Measurements from ENCODE around the gene PTBP3. TPM values are rescaled to one million over a fixed set of nuclear protein-coding genes. Genes with fewer than 3 reads are reported as not detected.

Gene PTBP3, protein sequence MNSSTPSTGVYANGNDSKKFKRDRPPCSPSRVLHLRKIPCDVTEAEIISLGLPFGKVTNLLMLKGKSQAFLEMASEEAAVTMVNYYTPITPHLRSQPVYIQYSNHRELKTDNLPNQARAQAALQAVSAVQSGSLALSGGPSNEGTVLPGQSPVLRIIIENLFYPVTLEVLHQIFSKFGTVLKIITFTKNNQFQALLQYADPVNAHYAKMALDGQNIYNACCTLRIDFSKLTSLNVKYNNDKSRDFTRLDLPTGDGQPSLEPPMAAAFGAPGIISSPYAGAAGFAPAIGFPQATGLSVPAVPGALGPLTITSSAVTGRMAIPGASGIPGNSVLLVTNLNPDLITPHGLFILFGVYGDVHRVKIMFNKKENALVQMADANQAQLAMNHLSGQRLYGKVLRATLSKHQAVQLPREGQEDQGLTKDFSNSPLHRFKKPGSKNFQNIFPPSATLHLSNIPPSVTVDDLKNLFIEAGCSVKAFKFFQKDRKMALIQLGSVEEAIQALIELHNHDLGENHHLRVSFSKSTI
- total RNA-seq (2014; rRNA removed) = 23.2 and 25.0 TPM in 2 replicates
- percentile 89 among the genes with signal in this experiment for Bru-seq, nascent RNA
- percentile 89 among the genes with signal in this experiment for BruChase-seq, experiment 1, labeled RNA remaining after a 6-hour chase
- percentile 85 among the genes with signal in this experiment for BruChase-seq, experiment 2, labeled RNA remaining after a 2-hour chase
- long read RNA-seq, partial matches to known transcripts = 1 of 24 reads
- long read RNA-seq, other reads (novel, unspliced or antisense) = 22 of 24 reads

DNA sequence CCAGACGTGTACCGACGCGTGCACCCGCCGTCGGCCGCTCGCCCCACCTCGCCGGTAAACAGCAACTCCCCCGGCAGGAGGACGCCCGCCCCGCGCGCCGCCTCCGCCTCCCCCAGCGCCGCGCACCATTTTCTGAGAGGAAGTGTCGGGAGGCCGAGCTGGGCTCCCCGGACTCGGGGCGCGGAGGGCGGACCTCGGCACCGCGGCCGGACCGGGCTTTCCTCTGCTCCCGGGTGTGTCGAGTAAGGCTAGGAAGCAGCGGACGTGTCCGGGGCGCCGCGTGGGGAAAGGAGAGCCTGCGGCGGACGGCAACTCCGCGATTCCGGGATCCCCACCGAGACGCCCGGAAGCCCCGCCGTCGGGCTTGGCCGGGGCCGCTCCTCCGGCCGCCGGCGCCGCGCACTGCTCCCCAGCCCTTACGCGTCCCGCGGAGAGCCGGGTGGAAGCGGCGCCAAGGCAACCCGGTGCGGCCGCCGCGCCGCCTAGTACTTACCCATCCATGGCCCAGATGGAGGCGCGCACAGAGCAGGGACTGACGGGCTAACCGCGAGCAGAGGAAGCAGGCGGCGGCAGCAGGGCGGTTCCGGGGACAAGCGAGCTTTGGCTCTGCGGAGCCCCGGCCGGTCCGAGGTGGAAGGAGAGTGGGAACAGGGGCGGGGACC lies at the start of gene PTBP3:
Gene PTBP3, minus strand, starts transcription at position 643 of the 662 bp plus-strand sequence. CDS start 35,754 bp downstream, outside the sequence.
- peaks cover 50% of the 10 kb centered on the region for H3K79me2 ChIP-seq (ENCODE audit: low read length)
- intact Hi-C loops (cut with micrococcal nuclease) = loop anchor here (2.0 kb wide), 2 partner anchors 84 to 166 kb away; no protein-coding TSS in a partner anchor

DNA sequence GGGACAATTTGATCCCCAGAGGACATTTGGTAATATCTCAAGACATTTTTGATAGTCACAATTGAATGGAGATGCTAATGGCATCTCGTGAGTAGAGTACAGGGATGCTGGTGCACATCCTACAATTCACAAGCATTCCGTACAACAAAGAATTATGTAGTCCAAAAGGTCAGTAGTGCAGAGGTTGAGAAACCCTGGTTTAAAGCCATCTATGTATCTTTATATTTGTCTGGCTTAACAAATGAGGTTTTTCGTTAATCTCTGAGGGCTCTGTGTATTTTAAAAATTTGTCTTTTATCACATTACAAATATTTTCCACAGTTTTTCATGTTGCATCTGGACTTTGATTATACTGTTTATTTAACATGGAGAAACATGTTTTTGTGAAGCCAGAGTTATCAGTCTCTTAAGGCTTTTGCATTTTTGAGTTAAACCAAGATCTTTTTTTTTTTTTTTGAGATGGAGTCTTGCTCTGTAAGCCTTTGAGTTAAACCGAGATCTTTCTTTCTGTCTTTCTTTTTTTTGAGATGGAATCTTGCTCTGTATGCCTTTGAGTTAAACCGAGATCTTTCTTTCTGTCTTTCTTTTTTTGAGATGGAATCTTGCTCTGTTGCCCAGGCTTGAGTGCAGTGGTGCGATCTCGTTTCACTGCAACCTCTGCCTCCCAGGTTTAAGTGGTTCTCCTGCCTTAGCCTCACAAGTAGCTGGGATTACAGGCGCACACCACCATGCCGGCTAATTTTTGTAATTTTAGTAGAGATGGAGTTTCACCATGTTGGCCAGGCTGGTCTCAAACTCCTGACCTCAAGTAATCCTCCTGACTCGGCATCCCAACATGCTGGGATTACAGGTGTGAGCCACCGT lies 49.3 kb upstream of the PTBP3 start:
- Histone ChIP-seq H3K79me2 (ENCODE audit: low read length) (peaks cover 66% of the 10 kb centered on the region), H3K27ac (ENCODE audit: low read length) (no peak overlapping the region), H3K4me2 (ENCODE audit: low read length) (peak overlapping the region; percentile 34), H3F3A (ENCODE audit: low read length, unreplicated experiment) (no peaks in the 10 kb centered on the region), H3K27me3 (ENCODE audit: low read length) (no peaks in the 10 kb centered on the region), H3K9me2 (replicated peaks; ENCODE audit: low read length) (no peaks in the 10 kb centered on the region), H3K9me3 (ENCODE audit: low read length) (no peaks in the 10 kb centered on the region), H3K4me1 (ENCODE audit: insufficient read depth, low read length) (peaks cover 18% of the 10 kb centered on the region), H3K4me3 (ENCODE audit: low read length) (no peak overlapping the region), H3K9ac (ENCODE audit: low read length) (no peak overlapping the region), H4K20me1 (ENCODE audit: low read length) (0 out of 2 replicates have a peak, but pooled peaks cover 3% of the 10 kb centered on the region), H3K36me3 (ENCODE audit: low read depth, low read length) (0 out of 2 replicates have a peak, but pooled peaks cover 2% of the 10 kb centered on the region), H2AFZ (ENCODE audit: low read length) (no peak overlapping the region)
- CTCF ChIA-PET = no interaction called here
- TF ChIP-seq, protein P1, sequence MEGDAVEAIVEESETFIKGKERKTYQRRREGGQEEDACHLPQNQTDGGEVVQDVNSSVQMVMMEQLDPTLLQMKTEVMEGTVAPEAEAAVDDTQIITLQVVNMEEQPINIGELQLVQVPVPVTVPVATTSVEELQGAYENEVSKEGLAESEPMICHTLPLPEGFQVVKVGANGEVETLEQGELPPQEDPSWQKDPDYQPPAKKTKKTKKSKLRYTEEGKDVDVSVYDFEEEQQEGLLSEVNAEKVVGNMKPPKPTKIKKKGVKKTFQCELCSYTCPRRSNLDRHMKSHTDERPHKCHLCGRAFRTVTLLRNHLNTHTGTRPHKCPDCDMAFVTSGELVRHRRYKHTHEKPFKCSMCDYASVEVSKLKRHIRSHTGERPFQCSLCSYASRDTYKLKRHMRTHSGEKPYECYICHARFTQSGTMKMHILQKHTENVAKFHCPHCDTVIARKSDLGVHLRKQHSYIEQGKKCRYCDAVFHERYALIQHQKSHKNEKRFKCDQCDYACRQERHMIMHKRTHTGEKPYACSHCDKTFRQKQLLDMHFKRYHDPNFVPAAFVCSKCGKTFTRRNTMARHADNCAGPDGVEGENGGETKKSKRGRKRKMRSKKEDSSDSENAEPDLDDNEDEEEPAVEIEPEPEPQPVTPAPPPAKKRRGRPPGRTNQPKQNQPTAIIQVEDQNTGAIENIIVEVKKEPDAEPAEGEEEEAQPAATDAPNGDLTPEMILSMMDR (conservative IDR thresholded peaks at IDR 0.05; ENCODE audit: low read depth, low read length) = no peak
- no peak for TF ChIP-seq EZH2phosphoT487 (IDR thresholded peaks at IDR 0.05; ENCODE audit: borderline replicate concordance, low read length)
- no peak for TF ChIP-seq EZH2 (IDR thresholded peaks at IDR 0.05; ENCODE audit: low read length, unreplicated experiment)
- ATAC-seq (no peak), DNase-seq (no peak)
- intact Hi-C loops (cut with micrococcal nuclease) = loop anchor here (10.0 kb wide), 2 partner anchors 102 to 282 kb away; partner anchors contain the start of gene KIAA1958
- BruUV-seq (replicated peaks) = no TSS peak
- POLR2A ChIA-PET (ENCODE audit: unreplicated experiment) = no interaction called here

More for the DNA sequence above, at the start of gene PTBP3:
- Histone ChIP-seq H2AFZ (ENCODE audit: low read length) (peak within 1 kb of the TSS; percentile 90), H3K4me2 (ENCODE audit: low read length) (peak within 1 kb of the TSS; percentile 93), H3K27ac (ENCODE audit: low read length) (peak within 1 kb of the TSS; percentile 82), H4K20me1 (ENCODE audit: low read length) (peaks cover 18% of the 10 kb centered on the region), H3K36me3 (ENCODE audit: low read depth, low read length) (no peaks in the 10 kb centered on the region), H3K4me3 (ENCODE audit: low read length) (peak within 1 kb of the TSS; percentile 98), H3K4me1 (ENCODE audit: insufficient read depth, low read length) (peaks cover 24% of the 10 kb centered on the region), H3K9me2 (replicated peaks; ENCODE audit: low read length) (no peaks in the 10 kb centered on the region), H3K9me3 (ENCODE audit: low read length) (no peaks in the 10 kb centered on the region), H3K9ac (ENCODE audit: low read length) (peak within 1 kb of the TSS; percentile 92), H3K27me3 (ENCODE audit: low read length) (no peaks in the 10 kb centered on the region), H3F3A (ENCODE audit: low read length, unreplicated experiment) (no peaks in the 10 kb centered on the region)
- ChIA-PET CTCF (interaction anchor here (0.6 to 0.8 kb wide), 7 partner anchors 27 to 537 kb away, joined by 3 to 6 read pairs (median 4); no protein-coding TSS in a partner anchor), POLR2A (ENCODE audit: unreplicated experiment) (interaction anchor here (0.8 kb wide), 1 partner anchor 223 kb away, joined by 12 read pairs; no protein-coding TSS in a partner anchor)
- peak; percentile 78; the same call in 1 of the 2 replicates for TF ChIP-seq EZH2phosphoT487 (IDR thresholded peaks at IDR 0.05; ENCODE audit: borderline replicate concordance, low read length)
- TF ChIP-seq EZH2 (IDR thresholded peaks at IDR 0.05; ENCODE audit: low read length, unreplicated experiment) = no peak
- ATAC-seq (peak; percentile 63), DNase-seq (peak; percentile 67)
- BruUV-seq (replicated peaks) = no TSS peak

Data from PC-3 (cell line).